Measurements from ENCODE around the gene TLL1. TPM values are rescaled to one million over a fixed set of nuclear protein-coding genes. Genes with fewer than 3 reads are reported as not detected.

TLL1 gene
- total RNA-seq, 1 donor, result 0.09 TPM

DNA sequence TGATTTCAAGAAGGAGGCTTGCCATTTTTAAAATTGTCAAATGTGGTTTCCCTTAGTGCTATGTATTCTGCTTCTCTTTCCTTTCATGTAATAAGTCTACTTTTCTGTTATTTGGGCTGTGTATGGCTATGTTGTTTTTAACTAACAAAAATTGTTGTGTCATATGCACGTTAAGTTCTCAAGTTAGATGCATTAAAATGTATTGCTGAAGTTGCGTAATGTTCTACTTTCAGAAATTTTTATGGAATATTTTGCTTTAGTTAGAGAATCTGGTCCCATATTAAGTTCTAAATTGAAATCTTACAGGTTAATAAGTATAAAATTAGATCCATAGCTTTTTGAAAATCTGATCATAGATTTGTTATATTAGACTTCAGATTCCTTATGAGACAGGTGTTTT, 133.2 kb downstream of the TLL1 start:
- TF ChIP-seq, protein P1, sequence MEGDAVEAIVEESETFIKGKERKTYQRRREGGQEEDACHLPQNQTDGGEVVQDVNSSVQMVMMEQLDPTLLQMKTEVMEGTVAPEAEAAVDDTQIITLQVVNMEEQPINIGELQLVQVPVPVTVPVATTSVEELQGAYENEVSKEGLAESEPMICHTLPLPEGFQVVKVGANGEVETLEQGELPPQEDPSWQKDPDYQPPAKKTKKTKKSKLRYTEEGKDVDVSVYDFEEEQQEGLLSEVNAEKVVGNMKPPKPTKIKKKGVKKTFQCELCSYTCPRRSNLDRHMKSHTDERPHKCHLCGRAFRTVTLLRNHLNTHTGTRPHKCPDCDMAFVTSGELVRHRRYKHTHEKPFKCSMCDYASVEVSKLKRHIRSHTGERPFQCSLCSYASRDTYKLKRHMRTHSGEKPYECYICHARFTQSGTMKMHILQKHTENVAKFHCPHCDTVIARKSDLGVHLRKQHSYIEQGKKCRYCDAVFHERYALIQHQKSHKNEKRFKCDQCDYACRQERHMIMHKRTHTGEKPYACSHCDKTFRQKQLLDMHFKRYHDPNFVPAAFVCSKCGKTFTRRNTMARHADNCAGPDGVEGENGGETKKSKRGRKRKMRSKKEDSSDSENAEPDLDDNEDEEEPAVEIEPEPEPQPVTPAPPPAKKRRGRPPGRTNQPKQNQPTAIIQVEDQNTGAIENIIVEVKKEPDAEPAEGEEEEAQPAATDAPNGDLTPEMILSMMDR (IDR thresholded peaks at IDR 0.05; ENCODE audit: insufficient read depth, low read length), result no peak
- H3K4me3 ChIP-seq (ENCODE audit: low read depth, low read length), result no peak overlapping the region
- DNase-seq (ENCODE audit: low read depth), result no peak

DNA sequence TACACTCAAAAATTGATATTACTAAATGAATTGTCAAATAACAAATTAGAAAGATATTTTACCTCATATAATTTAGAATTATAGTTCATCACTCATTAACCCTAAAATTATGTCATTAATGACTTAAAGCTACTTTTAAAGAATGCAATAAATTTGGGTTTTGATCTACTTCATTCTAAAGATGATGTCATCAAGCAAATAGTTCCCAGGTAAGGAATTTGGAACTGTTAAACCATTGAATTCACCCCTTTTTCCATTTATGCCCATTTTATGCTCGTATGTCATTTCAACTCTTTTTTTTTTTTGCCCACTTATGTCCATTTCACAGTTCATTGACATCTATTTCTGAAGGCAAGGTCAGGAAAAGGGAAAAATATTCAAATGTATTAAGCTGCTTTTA, 135.5 kb downstream of the TLL1 start:
- H3K4me3 ChIP-seq (ENCODE audit: low read depth, low read length), result no peak overlapping the region
- no peak for DNase-seq (ENCODE audit: low read depth)
- TF ChIP-seq, protein P1 (IDR thresholded peaks at IDR 0.05; ENCODE audit: insufficient read depth, low read length), result no peak

DNA sequence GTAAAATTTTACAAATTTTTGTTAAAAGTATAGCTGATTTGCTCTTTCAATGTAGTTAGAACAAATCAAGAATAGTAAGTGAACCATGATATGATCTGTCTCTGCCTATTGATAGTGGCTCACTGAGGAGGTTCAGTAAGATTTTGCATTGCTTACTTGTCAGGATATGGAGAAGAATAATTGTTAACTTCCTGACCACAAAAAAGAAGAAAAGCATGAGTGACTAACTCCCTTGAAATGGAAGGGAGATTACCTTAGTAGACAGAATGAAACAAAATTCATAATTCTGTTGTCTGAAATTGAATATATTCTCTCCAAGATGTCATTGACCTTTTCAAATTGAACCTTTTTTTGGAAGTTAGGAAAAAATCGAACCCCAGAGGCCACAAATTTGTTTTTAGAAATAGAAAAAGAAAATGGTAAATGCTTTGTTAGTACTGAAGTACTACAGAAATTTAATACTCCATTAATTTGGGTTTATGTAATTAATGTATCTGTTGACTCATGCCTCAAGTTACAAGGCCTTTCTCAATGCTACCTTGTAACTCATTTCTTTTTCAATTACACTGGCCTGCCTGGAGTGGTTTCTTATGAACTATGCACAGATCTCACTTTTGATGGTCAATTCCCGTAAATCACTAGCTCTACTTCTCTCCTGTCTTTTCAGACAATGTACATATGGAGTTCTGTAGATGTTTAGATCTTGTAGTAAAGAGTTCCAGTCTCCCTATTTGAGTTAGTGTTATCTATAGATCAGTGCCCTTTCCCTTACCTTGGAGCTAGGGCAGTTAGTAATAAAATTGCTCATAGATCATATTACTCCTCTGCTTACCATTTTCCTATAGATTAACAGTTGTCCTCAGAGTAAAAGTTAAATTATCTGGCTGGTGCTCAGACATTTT, 139.3 kb downstream of the TLL1 start:
- H3K4me3 ChIP-seq (ENCODE audit: low read depth, low read length), result no peak overlapping the region
- peak; percentile 7 for DNase-seq (ENCODE audit: low read depth)
- TF ChIP-seq, protein P1 (IDR thresholded peaks at IDR 0.05; ENCODE audit: insufficient read depth, low read length), result no peak

DNA sequence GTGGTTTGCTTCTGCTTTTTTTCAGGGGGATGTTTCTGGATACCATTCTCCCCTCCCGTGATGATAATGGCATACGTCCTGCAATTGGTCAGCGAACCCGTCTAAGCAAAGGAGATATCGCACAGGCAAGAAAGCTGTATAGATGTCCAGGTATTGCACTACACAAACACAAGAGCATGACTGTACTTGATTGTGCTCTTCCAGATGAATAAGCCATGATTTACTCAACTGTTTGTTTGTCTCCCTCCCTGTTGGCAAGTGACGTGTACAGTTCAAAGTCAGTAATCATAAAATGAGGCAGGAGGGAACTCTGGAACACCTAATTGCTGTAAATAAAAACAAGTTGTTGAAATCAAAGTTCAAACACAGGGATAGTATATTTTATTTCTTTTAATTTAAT, 141.4 kb downstream of the TLL1 start:
- no peak overlapping the region for H3K4me3 ChIP-seq (ENCODE audit: low read depth, low read length)
- DNase-seq (ENCODE audit: low read depth), result no peak
- TF ChIP-seq, protein P1 (IDR thresholded peaks at IDR 0.05; ENCODE audit: insufficient read depth, low read length), result no peak

DNA sequence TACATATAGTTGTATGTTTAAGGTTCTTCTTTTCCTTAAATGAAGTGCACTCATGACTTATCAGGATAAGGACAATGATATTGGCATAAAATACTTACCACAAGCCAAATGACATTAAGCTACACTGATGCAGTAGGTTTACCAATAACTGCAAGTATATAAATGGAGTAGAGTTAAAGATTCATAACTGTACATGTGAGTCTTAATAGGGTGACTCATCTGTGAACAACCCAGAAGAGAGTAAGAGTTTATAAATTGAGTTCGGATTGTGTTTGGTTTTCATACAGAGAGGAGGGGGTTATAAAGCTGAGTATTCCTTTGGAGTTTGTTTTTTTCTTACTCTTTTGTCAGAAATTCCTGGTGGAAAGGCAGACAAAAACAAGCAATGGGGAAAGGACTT, 144.8 kb downstream of the TLL1 start:
- no peak overlapping the region for H3K4me3 ChIP-seq (ENCODE audit: low read depth, low read length)
- TF ChIP-seq, protein P1 (IDR thresholded peaks at IDR 0.05; ENCODE audit: insufficient read depth, low read length), result no peak
- DNase-seq (ENCODE audit: low read depth), result no peak

DNA sequence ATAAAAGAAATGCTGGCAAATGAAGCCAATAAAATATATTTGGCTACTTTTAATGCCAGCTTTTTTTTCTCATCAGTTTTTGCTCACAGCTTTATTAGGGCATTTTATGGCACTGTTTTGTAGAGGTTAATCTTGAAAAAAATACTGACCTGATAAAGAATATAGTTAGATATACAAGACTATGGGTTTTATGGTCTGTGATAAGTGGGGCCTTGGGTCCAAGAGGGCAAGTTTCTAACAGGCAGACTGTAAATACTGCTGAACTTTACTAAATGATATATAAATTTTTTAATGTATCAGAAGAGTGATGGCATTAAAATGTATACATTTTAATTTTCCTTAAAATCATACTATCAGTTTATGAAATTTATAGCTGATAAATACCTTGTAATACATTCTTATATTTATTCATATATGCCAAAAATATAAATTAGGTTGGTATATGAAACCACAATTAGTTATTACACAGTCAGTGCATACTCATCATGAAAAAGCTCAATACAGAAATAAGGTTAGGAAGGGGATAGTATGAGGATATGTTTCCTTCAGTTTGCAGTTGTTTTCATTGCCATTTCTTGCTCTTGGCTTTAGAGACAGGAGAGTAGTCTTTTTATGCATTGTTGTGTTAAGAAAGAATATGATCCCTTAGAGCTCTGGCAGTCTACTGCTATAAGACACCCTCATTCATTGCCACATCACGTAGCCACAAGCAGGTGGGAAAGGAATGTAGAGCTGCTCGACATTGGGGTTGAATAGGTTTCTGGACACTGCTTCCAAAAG, 146.6 kb downstream of the TLL1 start:
- TF ChIP-seq, protein P1 (IDR thresholded peaks at IDR 0.05; ENCODE audit: insufficient read depth, low read length), result no peak
- DNase-seq (ENCODE audit: low read depth), result no peak

More for the DNA sequence above, 146.6 kb downstream of the TLL1 start:
- no peak overlapping the region for H3K4me3 ChIP-seq (ENCODE audit: low read depth, low read length)
